Posterior vena cava (tissue), 2 donors: ENCODE results near the gene XPO6. TPM values are rescaled to one million over a fixed set of nuclear protein-coding genes. Genes with fewer than 3 reads are reported as not detected.

ENCODE experiments used
- DNase-seq: peaks from one replicate; pipeline ENCODE4 v3.0.0-alpha.2; 2020; ENCODE audit warnings: low spot score
- intact Hi-C, 2 donors: fragments of 100-400 bp; cut with DNase I; formaldehyde crosslinking; loops; one replicate each; pipeline versions ENCODE4 v1.14.1 to v1.14.2; 2022 to 2023
- total RNA-seq, 2 donors: library from RNA; stranded (reverse); fragmentation: NEBNext Ultra II Directional; extraction: Animal tissue kit (Norgen Biotek cat#: 25700); gene quantifications; one replicate each; pipeline ENCODE4 v1.2.1, GENCODE V29; 2021
- donor health status: DM: yes; HTN: yes; CAD: no.
- donor health status: DM: yes; HTN: yes; CAD: no.

XPO6 gene
- total RNA-seq, 2 donors from 2014 or later, result 86.9 to 99.7 TPM

DNA sequence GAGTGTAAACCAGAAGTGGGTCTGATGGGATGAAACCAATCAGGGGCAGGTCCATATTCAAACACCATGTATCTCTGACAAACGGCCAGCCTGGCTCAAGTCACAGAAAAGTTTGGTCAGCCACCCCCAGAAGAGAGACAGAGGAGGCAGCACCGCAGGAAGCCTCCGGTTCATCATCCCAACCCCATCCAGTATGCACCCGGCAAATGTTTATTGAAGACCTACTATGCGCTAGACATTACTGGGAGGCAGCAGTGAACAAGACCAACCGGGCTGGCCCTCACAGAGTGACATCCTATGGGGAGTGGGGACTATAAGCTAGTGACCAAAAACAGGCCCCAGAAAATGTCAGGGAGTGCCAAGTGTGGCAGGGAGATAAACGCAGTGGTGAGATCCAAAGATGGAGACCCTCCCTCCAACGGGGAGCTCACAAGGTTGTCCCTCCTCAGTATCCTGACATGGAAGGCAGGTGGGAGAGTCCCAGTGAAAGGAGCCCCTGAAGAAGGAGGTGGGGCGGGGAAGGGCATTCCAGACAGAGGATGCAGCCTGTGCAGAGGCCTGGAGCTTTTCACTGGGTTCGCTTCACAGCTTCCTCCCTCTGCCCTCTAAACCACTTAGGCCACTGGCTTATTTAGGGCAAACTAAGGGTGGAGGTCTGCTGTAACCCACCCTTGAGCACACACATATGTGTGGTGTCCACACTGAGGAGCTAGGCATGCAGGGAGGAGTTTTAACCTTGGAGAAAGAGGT, 150.2 kb downstream of the XPO6 start:
- intact Hi-C loops, result no loop called here
- peak; percentile 62 for DNase-seq

GRCh38 chr16:28059841-28060575, 151.8 kb downstream of the XPO6 start:
- no peak for DNase-seq
- intact Hi-C loops, result no loop called here

DNA sequence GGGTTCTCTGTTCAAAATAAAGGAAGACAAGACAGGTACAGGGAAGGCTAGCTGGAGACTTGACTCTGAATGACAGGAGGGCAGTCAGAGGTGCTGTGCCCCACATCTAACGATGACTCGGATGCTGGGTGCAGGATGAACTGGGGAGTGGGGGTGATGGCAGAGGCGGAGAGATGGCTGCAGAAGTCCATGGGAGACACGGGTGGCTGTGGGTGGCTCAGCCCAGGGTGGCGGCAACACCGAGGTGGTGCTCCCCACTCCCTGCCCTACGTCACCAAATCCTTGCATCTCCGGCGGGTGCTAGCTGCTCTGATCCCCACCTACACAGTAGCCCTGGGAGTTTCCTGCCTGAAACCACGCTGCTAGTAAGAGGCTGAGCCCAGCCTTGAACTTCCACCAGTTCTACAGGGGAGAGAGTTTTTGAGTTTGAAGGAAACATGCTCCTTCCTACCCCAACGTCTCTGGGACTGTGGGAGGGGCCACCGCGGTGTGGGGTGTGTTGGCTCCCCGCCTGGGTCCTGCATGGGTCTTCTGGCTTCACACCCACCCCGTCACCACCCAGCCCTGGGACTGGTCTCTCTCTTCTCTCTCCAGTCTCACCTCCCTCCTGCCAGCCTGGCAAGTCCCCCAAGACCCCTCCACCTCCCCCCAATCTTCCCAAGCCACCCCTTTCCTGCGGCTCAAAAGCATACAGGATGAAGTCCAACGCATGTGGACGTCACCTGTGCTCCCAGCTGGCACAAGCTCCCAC, 152.8 kb downstream of the XPO6 start:
- intact Hi-C loops, result no loop called here
- peak; percentile 62 for DNase-seq

GRCh38 chr16:28057949-28058348, 153.8 kb downstream of the XPO6 start:
- intact Hi-C loops, result no loop called here
- DNase-seq, result peak; percentile 75

DNA sequence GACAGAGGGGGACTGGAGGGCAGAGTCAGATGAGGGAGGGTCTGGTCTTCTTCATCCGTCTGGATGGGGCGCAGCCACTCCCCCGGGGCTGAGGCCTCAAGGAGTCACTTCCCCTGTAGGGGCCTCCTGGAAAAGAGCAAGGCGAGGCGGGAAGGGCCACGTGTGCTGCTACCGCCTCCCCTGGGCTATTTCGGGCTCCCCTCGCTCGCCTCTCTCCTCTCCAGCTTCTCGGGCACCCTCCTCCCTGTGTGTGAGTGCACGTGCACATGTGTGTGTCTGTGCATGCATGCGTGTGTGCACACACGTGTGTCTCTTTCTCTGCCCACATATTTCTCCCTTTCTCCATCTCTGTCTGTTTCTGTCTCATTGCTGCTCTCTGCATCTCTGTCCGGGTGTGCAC, 158.3 kb downstream of the XPO6 start:
- intact Hi-C loops, result no loop called here
- no peak for DNase-seq

DNA sequence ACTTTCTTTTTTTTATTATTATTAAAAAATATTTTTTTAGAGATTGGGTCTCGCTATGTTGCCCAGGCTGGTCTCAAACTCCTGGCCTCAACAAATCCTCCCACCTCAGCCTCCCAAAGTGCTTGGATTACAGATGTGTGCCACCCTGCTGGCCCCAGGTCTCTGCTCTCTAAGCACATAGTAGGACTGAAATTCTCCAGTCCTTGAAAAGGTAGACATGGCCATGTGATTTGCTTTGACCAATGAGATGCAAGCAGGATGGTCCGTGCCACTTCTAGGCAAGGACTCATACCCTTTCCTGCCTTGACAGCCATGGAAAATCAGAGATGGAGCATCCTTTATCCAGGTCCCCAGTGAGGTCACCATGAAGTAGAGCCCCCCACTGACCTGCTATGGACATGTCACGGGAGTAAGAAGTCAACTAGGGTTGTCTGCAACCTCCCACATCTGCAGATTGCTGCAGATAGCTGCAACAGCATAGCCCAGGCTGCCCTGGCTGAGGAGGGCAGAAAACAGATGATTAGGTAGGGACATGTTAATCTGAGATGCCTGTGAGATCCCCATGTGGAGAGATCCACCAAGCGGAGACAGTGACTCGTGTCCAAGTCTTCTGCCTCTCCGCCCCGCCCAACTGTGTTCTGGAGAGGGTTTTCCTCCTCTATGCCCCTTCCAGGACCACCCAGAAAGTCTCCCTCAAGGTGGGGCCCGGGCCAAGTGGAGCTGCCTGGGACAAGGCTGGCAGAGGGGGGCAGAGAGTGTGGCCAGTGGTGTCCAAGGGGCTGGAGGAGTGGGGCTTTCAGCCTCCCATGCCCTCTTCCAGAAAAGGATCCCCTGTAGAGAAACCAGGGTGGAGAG, 159.3 kb downstream of the XPO6 start:
- DNase-seq, result peak; percentile 64
- intact Hi-C loops, result no loop called here

- intact Hi-C loops, result no loop called here
- DNase-seq, result no peak
Observed at GRCh38 chr16:28051486-28051885, 160.3 kb downstream of the XPO6 start.

Other genes with a start within 250 kb of the XPO6 start
- not detected for gene GSG1L, start 148.3 kb downstream of the XPO6 start, total RNA-seq
- gene SBK1, start 80.6 kb upstream of the XPO6 start, total RNA-seq, result under 1 TPM; 0.05 to 0.09 TPM
- 1 to 10 TPM; 1.5 to 3.4 TPM for gene NPIPB6, start 151.5 kb upstream of the XPO6 start, total RNA-seq
- 10 to 100 TPM; 42.2 to 70.3 TPM for gene EIF3CL, start 191.9 kb upstream of the XPO6 start, total RNA-seq